ENCODE results near the gene KCNK15.

KCNK15 gene

GRCh38 chr20:44709380-44709779 is 36.3 kb upstream of the KCNK15 start:
- DNase-seq (no peak), ATAC-seq (no peak)
- H3K9me3 Mint-ChIP-seq: no peaks in the 10 kb centered on the region
- H3K4me1 Mint-ChIP-seq: peaks cover 1% of the 10 kb centered on the region
- H3K27ac Mint-ChIP-seq: no peak overlapping the region
- H3K4me3 Mint-ChIP-seq: no peak overlapping the region
- H3K27me3 Mint-ChIP-seq: no peaks in the 10 kb centered on the region

DNA sequence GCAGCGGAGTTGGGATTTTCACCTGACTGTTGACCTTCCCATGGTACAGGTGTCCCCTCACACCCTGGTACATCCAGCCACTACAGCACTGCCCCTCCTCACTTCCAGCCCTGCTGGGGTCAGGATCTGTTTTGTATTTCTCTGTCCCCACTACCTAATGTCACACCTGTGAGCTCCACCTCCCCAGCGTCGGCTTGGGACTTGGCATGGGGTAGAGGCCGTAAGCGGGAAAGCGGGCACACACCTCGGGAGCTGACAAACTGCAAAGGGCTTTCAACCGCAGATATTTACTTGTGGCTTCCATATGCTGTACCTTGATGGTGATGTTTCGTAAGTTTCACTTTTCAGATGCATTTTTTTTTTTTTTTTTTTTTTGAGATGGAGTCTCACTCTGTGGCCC is 35.9 kb upstream of the KCNK15 start:
- no peaks in the 10 kb centered on the region for H3K27me3 Mint-ChIP-seq
- H3K27ac Mint-ChIP-seq: no peak overlapping the region
- H3K4me1 Mint-ChIP-seq: peaks cover 4% of the 10 kb centered on the region
- H3K4me3 Mint-ChIP-seq: no peak overlapping the region
- DNase-seq: no peak
- no peaks in the 10 kb centered on the region for H3K9me3 Mint-ChIP-seq
- ATAC-seq: no peak

GRCh38 chr20:44711237-44711636 is 34.4 kb upstream of the KCNK15 start:
- no peak overlapping the region for H3K27ac Mint-ChIP-seq
- H3K9me3 Mint-ChIP-seq: no peaks in the 10 kb centered on the region
- no peak for ATAC-seq
- H3K4me3 Mint-ChIP-seq: no peak overlapping the region
- H3K27me3 Mint-ChIP-seq: no peaks in the 10 kb centered on the region
- peaks cover 4% of the 10 kb centered on the region for H3K4me1 Mint-ChIP-seq
- DNase-seq: no peak

GRCh38 chr20:44714102-44714700 is 31.5 kb upstream of the KCNK15 start:
- DNase-seq (no peak), ATAC-seq (no peak)
- no peak overlapping the region for H3K4me3 Mint-ChIP-seq
- no peak overlapping the region for H3K27ac Mint-ChIP-seq
- H3K27me3 Mint-ChIP-seq: no peaks in the 10 kb centered on the region
- no peaks in the 10 kb centered on the region for H3K9me3 Mint-ChIP-seq
- H3K4me1 Mint-ChIP-seq: peaks cover 4% of the 10 kb centered on the region

DNA sequence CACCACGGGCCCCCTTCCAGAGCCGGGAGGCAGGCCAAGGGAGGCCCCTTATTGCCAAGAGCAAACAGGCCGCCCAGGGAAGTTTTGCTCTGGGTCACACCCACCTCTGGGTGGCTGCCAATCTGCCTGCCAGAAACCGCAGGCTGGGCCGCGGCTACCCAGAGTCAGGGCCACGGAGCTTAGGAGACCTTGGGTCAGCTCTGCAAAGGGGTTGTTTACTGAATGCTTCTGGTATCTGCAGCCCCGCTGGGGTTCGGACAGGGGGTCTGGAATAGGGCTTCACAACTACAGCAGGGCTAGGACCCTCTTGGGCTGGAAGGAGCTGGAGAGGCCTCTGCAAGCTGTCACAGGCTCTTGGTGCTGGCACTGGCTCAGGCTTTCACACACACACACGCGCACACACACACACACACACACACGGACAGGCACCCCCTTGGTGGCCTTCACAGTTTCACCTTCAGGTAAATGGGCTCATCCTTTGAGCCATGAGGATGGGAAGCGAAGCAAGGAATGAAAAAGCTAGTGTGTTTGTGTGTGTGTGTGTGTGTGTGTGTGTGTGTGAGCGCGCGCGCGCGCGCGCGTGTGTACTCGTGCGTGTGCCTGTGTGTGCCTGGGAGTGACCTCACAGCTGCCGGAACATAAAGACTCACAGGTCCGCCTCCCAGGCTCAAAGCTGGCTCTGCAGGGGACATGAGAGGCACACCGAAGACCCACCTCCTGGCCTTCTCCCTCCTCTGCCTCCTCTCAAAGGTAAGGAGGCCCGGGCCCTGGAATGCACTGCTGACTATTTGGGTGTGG is 30.8 kb upstream of the KCNK15 start, which contains the start of gene CCN5:
CCN5 (plus strand) TSS at position 669 of the 798 bp plus-strand sequence; CDS start at position 691, 22 bp downstream.
- no peaks in the 10 kb centered on the region for H3K9me3 Mint-ChIP-seq
- no peak within 1 kb of the TSS for H3K27ac Mint-ChIP-seq
- H3K4me1 Mint-ChIP-seq: peaks cover 4% of the 10 kb centered on the region
- ATAC-seq (no peak), DNase-seq (no peak)
- H3K27me3 Mint-ChIP-seq: no peaks in the 10 kb centered on the region
- no peak within 1 kb of the TSS for H3K4me3 Mint-ChIP-seq

- no peak for ATAC-seq
- no peak overlapping the region for H3K4me3 Mint-ChIP-seq
- H3K27ac Mint-ChIP-seq: no peak overlapping the region
- no peak for DNase-seq
- H3K27me3 Mint-ChIP-seq: no peaks in the 10 kb centered on the region
- peaks cover 4% of the 10 kb centered on the region for H3K4me1 Mint-ChIP-seq
- H3K9me3 Mint-ChIP-seq: no peaks in the 10 kb centered on the region
Measured at GRCh38 chr20:44715499-44716308, 30.0 kb upstream of the KCNK15 start.

DNA sequence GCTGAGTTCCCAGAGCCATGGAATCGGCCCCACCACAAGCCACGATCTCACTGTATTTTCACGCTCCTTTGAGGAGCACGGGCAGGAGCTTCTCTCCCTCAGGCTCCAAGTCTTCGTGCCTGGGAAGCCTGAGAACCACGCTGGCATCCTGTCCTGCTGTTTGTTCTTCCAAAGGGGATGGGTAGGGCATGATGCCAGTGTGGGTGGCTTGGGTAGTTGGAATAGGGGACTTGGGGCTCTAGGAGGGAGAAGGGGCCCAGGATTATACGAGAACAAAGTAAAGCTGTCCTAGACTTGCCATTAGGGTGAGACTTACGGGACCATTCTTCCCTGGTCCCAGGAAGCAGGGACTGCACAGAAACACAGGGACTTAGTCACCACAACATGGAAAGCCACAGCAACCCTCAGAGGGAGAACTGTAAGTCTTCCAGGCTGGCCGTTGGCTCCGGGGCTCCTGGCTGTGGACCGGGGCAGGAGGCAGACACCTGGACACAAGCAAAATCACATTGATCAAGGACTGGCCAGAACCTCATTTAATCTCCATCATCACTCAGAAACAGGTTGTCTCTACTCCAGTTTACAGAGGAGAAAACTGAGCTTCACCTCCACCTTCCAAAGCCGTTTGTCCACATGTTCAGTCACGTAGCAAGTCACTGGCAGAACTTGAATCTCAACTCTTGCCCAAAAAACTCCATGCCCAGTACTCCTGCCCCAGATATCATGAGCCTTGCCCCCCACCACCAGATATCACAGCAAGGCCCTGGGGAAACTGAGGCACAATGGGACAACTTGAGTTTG is 29.2 kb upstream of the KCNK15 start:
- Mint-ChIP-seq H3K9me3 (no peaks in the 10 kb centered on the region), H3K27ac (peak overlapping the region in 1 of 2 donors; percentile 45), H3K4me3 (no peak overlapping the region), H3K4me1 (peaks cover 4% of the 10 kb centered on the region), H3K27me3 (no peaks in the 10 kb centered on the region)
- no peak for DNase-seq
- ATAC-seq: no peak

GRCh38 chr20:44717986-44718385 is 27.7 kb upstream of the KCNK15 start:
- Mint-ChIP-seq H3K27ac (no peak overlapping the region), H3K4me1 (peaks cover 4% of the 10 kb centered on the region), H3K4me3 (no peak overlapping the region), H3K27me3 (no peaks in the 10 kb centered on the region), H3K9me3 (no peaks in the 10 kb centered on the region)
- DNase-seq: no peak
- ATAC-seq: no peak

- H3K4me3 Mint-ChIP-seq: no peak overlapping the region
- ATAC-seq: no peak
Measured at GRCh38 chr20:44719841-44720240, 25.8 kb upstream of the KCNK15 start.

GRCh38 chr20:44720621-44720996 is 25.1 kb upstream of the KCNK15 start:
- no peak overlapping the region for H3K4me3 Mint-ChIP-seq
- peaks cover 5% of the 10 kb centered on the region for H3K4me1 Mint-ChIP-seq
- H3K9me3 Mint-ChIP-seq: no peaks in the 10 kb centered on the region
- H3K27ac Mint-ChIP-seq: no peak overlapping the region
- ATAC-seq (no peak), DNase-seq (no peak)
- H3K27me3 Mint-ChIP-seq: no peaks in the 10 kb centered on the region

More at GRCh38 chr20:44719841-44720240, 25.8 kb upstream of the KCNK15 start:
- no peak for DNase-seq
- Mint-ChIP-seq H3K27me3 (no peaks in the 10 kb centered on the region), H3K4me1 (peaks cover 5% of the 10 kb centered on the region), H3K27ac (no peak overlapping the region), H3K9me3 (no peaks in the 10 kb centered on the region)

DNA sequence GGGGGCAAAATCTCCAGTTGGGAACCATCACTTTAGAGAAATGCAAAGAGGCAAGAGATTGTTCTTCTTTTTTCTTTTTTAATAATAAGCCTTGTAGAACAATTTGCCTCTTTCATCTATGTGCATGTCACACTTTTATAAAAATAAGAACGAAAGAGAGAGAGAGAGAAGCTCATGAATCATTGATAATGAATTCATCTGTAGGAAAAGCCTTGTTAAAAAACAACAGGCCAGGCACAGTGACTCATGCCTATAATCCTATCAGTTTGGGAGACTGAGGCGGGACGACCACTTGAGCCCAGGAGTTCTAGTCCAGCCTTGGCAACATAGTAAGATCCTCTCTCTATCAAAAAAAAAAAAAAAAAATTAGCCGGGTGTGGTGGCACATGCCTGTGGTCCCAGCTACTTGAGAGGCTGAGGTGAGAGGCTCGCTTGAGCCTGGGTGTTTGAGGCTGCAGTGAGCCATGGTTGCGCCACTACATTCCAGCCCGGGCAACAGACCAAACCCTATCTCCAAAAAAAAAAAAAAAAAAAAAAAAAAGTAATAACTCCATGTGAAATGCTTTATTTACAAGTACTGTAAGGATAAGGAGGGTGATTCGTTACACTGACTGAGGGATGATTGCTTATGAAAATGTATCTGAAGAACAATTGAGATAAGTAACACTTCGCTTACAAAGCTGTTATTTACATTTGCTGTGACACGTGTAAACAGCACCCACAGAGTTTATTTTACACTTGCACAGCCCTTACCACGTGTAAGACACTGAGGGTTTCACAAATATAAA is 24.5 kb upstream of the KCNK15 start:
- ATAC-seq (no peak), DNase-seq (no peak)
- Mint-ChIP-seq H3K27ac (no peak overlapping the region), H3K4me3 (no peak overlapping the region), H3K4me1 (peaks cover 5% of the 10 kb centered on the region), H3K9me3 (no peaks in the 10 kb centered on the region), H3K27me3 (no peaks in the 10 kb centered on the region)

- ATAC-seq (no peak), DNase-seq (no peak)
- Mint-ChIP-seq H3K27ac (no peak overlapping the region), H3K4me1 (peaks cover 5% of the 10 kb centered on the region), H3K4me3 (no peak overlapping the region), H3K9me3 (no peaks in the 10 kb centered on the region), H3K27me3 (no peaks in the 10 kb centered on the region)
Measured at GRCh38 chr20:44721785-44722054, 23.9 kb upstream of the KCNK15 start.

GRCh38 chr20:44722990-44723389 is 22.7 kb upstream of the KCNK15 start:
- Mint-ChIP-seq H3K4me3 (no peak overlapping the region), H3K9me3 (no peaks in the 10 kb centered on the region), H3K4me1 (peaks cover 5% of the 10 kb centered on the region), H3K27ac (peak overlapping the region in 1 of 2 donors; percentile 70), H3K27me3 (no peaks in the 10 kb centered on the region)
- DNase-seq (no peak), ATAC-seq (no peak)

GRCh38 chr20:44723391-44723790 is 22.3 kb upstream of the KCNK15 start:
- H3K9me3 Mint-ChIP-seq: no peaks in the 10 kb centered on the region
- no peak overlapping the region for H3K4me3 Mint-ChIP-seq
- peaks cover 5% of the 10 kb centered on the region for H3K4me1 Mint-ChIP-seq
- DNase-seq: no peak
- no peak overlapping the region for H3K27ac Mint-ChIP-seq
- no peaks in the 10 kb centered on the region for H3K27me3 Mint-ChIP-seq
- ATAC-seq: no peak

Data from stimulated activated naive CD8-positive, alpha-beta T cell treated with anti-CD3 and anti-CD28 coated beads, Interleukin-15, amount 100 ng/mL, for 72 hours (primary cell).